ENCODE measurements around the gene TIMM13. TPM values are rescaled to one million over a fixed set of nuclear protein-coding genes. Genes with fewer than 3 reads are reported as not detected.

TIMM13 gene
- total and polyA plus RNA-seq, 2 of the 8 experiments (the other 6 are each of a cell fraction or from before 2014, with no cell fraction given), result 270 to 275 TPM

DNA sequence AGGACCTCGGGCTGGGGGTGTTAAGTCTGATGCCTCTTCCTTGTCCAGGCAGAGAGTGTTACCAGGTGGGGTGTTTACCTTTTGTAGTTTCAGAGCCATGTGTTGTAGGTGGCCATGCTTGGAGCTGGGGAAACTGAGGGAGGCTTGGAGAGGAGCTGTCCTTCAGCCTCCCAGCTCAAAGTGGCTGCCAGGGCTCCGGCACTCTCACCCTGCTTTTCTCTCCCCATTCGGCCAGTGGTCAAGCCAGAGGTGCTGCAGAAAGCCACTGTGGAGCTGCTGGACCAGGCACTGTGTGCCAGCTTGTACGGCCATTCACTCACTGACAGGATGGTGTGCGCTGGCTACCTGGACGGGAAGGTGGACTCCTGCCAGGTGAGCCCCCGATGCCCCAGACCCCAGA lies 17.4 kb downstream of the TIMM13 start (continued):
- no peak for TF ChIP-seq USF2 (IDR thresholded peaks at IDR 0.05; ENCODE audit: low read length)
- no peak for TF ChIP-seq BRCA1 (IDR thresholded peaks at IDR 0.05; ENCODE audit: low read depth, low read length)
- no peak for TF ChIP-seq GABPA (IDR thresholded peaks at IDR 0.05; ENCODE audit: borderline replicate concordance, insufficient read depth, low read length)
- TF ChIP-seq TAF7 (optimal IDR thresholded peaks at IDR 0.05; ENCODE audit: borderline replicate concordance, low read depth, low read length), result no peak
- TF ChIP-seq CHD7 (IDR thresholded peaks at IDR 0.05; ENCODE audit: insufficient replicate concordance, low read length), result no peak
- no peak for TF ChIP-seq RXRA (IDR thresholded peaks at IDR 0.05; ENCODE audit: insufficient read depth, low read depth, low read length)
- no peak for TF ChIP-seq SRF (IDR thresholded peaks at IDR 0.05; ENCODE audit: low read depth, low read length)
- TF ChIP-seq, protein P1, sequence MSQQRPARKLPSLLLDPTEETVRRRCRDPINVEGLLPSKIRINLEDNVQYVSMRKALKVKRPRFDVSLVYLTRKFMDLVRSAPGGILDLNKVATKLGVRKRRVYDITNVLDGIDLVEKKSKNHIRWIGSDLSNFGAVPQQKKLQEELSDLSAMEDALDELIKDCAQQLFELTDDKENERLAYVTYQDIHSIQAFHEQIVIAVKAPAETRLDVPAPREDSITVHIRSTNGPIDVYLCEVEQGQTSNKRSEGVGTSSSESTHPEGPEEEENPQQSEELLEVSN (IDR thresholded peaks at IDR 0.05), result no peak

All from H1 (cell line).